ENCODE measurements around the gene GOT1.

The GOT1 gene

DNA sequence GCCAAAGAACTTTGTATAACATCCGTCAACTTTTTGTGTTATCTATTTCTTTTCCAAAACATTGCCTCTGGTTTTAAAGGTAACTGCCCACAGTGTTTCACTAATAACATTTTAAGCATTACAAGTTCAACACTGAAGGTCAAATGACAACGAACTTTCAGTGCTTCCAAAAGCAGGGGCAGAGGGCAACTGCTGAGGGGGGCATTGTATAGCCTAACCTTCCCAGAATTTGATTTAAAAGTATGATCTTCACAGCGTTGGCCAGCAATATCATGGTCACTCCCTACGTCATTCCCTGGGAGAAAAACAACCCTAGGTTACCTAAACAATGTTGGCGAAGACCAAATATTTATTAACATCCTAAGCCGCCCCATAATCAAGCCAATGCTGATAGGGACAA lies 2.5 kb upstream of the GOT1 start:
- no peak for DNase-seq

DNA sequence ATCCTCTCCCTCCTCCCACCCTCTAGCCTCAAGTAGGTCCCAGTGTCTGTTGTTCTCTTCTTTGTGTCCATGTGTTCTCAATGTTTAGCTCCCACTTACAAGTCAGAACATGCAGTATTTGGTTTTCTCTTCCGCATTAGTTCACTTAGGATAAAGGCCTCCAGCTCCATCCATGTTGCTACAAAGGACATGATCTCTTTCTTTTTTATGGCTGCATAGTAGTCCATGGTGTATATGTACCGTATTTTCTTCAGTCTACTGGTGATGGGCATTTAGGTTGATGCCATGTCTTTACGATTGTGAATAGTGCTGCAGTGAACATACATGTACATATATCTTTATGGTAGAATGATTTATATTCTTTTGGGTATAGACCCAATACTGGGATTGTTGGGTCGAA lies 1.6 kb upstream of the GOT1 start:
- DNase-seq = no peak

DNA sequence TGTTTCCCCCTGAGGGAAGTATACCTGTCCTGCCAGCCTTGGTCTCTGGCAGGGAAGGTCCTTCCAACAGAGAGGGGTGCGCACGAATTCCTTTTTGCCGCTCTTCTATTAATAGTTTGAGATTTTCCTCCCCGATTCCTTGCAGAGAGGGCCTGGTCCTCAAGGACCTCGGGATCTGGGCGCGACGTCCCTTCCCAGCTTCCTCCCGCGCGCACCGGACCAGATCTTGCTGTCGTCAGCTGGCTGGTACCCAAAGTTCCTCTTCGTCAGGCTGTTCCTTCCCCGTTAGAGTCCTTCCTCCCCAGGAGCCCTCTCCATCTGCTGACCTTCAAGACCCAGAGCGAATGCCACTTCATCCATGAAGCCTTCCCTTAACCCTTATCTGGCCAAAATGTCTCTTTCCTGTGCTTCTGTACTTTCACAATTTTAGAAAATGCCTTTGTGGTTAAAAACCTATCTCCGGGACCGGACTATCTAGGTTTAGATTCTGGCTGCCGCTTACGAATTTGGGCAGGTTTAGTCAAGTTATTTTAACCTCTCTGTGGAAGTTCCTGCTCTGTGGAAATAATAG lies 851 bp upstream of the GOT1 start:
- peak; percentile 16 for DNase-seq

GRCh38 chr10:99430116-99430450 lies 341 bp downstream of the GOT1 start:
- DNase-seq = no peak

DNA sequence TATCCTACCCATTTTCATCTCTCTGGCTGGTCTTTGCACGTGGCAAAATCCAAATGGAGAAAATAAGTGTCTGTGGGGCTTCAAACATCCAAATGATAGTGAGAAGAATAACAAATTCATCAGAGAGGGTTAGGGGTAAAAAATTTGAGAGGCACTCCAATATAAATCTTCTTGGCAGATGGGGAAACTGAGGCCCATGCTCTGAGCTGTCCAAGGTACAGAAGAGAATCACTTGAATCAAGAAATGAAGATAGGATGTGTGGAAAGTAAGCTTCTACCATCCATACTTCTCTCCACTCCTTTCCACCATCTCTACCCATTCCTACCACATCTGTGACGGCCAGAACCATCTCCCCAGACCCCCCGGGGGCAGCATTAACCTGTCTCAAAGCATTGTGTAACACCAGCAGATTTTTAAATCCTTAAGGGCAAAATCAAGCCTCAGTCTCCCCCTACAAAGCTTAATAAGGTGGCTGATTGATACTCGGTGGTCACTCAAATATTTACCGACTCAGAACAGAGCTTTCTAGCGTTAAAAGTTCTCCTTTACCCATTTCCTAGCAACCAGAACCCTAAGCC lies 818 bp downstream of the GOT1 start:
- no peak for DNase-seq

- peak; percentile 15 for DNase-seq
Observed at GRCh38 chr10:99427566-99428190, 2.7 kb downstream of the GOT1 start.

GRCh38 chr10:99426689-99427088 lies 3.7 kb downstream of the GOT1 start:
- DNase-seq = no peak

DNA sequence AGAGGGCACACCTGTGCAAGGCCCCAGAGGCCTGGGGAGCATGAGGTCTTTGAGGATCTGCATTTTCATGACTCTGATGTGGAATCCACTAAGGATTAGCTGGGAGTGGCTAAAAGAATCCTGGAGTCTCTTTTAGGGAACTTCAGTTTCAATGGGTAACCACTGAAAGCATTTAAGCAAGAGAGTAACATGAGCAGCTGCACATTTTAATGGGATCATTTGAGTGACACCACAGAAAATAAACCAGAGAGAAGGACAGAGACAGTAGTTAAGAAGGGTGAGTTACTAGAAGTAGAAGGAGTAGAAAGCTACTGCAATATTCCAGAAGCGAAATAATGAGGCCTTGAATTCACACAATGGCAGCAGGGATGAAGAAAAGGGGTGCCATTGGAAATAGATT lies 5.2 kb downstream of the GOT1 start:
- no peak for DNase-seq

DNA sequence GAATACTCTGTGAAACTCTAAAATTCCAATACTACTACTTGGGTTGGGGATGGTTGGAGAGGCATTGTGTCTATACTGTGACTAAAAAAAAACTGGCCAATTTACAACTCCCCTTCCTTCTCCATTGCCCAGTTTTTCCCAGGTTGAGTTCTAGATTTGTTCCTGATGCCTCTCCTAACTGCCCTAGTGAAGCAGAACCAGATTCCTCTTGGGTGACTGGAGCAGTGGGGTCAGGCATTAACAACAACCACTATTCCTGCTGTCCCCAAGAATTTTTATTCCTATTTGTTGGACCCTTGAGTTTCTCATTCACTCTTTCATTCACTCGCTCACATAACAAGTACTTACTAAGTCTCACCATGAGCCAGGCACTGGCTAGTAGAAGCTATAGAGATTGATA lies 5.8 kb downstream of the GOT1 start:
- no peak for DNase-seq

DNA sequence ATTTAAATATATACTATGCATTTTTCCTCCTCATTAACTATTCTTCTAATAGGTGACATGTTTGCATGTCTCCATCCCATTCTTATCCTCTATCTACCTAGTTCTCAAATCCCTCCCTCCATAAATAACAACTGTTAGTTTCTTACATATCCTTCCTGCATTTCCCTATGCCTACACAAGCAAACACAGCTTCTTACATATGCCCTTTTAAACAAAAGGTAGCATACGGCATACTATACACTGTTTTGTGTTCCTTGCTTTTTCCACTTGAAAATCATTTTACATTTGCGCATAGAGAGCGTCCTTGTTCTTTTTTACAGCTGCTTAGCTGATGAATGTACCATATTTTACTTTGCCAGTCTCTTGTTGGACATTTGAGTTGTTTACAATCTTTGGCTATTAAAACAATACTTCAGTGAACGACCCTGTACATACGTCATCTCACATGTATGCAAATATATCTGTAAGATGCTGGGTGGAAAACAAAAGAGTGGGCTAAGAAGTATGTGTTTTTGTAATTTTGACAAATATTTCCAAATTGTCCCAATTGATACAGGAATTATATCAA lies 7.8 kb downstream of the GOT1 start:
- no peak for DNase-seq

DNA sequence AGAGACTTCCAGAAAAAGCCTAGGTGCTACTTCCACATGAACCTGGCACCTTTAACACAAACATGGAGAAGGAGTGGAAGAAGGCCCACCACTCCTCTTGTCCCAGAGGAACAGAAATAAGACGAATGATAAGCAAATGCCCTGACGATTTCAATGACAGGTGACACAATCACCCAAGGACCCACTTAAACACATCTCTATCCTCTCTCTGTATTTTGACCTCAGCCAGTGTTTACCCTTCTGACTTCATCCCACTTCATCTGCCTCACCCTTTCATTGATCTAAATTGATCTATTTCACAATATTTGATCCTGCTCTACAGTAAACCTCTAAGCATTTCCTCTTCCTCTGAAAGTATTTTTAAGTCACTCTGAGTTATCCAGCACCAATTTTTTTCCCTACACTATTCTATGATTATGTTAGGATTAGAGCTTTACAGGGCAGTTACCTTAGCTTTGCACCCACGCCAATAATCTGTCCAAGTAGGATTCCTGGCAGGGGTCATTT lies 9.1 kb downstream of the GOT1 start:
- DNase-seq = no peak

DNA sequence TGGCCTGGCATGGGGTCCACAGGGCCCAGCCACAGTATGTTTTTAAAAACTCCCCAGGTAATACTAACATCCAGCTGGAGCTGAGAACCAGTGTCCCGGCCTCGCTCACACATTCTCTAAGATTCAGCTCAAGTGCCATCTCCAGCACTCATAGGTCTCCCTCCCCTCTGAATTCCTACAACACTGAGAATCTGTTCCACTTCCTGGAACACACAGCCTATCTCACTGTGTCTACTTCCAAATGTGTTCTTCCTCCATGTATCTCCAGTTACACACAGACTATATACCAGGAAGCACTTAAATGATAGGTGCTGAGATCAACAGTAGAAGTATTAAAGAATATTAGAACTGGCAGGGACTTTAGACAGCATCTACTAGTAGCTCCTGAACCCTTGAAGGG lies 10.7 kb downstream of the GOT1 start:
- DNase-seq = no peak

- DNase-seq = no peak
Observed at GRCh38 chr10:99418910-99419624, 11.4 kb downstream of the GOT1 start.

DNA sequence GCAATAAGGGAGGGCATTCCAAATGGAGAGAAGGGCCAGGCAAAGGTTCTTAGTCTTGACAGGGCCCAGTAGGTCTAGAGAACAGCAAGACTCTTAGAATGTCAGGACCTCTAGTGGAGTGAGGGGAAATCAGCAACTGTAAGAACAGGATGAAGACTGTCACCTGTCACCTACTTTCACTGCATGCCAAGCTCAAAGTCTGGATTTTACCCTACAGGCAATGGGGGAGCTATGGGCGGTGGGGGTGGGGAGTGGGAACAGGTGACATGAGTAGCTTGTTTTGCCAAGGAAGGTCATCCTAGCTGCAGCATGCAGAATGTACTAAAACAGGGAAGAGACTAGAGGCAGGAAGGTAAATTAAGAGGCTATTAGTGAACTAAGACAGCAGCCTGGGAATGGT lies 18.3 kb downstream of the GOT1 start:
- DNase-seq = no peak

- DNase-seq = no peak
Observed at GRCh38 chr10:99411546-99411945, 18.9 kb downstream of the GOT1 start.

- no peak for DNase-seq
Observed at GRCh38 chr10:99410876-99411275, 19.5 kb downstream of the GOT1 start.

GRCh38 chr10:99410146-99410545 lies 20.3 kb downstream of the GOT1 start:
- DNase-seq = no peak

DNA sequence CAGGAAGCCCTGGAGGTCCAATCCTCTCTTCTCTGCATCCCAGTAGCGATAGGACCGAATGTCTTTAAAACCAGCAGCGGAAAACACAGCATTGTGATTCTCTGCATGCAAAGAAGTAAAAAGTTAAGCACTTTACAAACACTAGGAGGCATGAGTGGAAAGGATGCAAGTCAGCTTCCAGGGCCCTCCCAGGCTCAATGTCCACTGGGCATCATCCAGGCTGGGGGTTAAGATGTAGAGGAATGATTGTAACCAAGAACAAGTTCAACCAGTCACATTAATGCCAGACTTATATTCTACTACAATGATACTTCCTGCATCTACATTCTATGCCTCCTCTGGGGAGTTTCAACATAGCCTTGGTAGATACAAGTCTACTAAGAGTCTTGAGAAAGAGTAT lies 24.3 kb downstream of the GOT1 start:
- DNase-seq = no peak

DNA sequence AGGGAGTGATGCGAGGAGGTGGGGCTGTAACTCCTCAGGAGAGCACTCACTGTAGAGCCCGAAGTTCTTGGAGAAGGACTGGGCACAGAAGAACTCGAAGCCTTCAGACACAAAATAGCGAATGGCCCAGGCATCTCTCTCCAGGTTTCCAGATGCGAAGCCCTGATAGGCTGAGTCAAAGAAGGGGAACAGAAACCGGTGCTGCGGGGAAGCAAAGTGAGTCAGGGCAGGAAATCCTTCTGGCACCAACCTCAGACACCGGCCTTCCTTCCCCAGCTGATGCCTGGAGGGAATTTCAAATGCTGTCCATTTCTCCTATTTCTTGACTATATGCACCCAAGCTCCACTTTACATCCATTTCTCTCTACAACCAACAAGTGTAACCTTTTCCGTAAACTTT lies 26.8 kb downstream of the GOT1 start:
- DNase-seq = no peak

GRCh38 chr10:99399664-99400063 lies 30.8 kb downstream of the GOT1 start:
- DNase-seq = no peak

DNA sequence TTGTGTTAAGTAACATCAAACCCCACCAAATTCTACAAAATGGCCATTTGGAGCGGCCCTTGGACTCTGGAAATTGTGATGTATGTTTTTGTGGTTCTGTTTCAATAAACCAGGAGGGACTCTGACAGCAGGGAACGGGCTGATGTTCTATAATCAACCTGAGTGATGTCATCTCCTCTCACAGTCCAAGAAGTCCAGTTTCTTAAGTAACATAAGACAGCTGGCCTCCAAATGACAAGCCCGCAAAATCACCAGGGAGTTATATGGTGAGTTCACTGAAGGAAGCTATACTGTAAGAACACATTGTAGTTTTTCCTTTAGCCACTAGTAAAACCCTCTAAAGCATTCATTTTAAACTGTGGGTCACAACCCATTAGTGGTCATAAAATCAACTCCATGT lies 34.0 kb downstream of the GOT1 start:
- DNase-seq = no peak

DNA sequence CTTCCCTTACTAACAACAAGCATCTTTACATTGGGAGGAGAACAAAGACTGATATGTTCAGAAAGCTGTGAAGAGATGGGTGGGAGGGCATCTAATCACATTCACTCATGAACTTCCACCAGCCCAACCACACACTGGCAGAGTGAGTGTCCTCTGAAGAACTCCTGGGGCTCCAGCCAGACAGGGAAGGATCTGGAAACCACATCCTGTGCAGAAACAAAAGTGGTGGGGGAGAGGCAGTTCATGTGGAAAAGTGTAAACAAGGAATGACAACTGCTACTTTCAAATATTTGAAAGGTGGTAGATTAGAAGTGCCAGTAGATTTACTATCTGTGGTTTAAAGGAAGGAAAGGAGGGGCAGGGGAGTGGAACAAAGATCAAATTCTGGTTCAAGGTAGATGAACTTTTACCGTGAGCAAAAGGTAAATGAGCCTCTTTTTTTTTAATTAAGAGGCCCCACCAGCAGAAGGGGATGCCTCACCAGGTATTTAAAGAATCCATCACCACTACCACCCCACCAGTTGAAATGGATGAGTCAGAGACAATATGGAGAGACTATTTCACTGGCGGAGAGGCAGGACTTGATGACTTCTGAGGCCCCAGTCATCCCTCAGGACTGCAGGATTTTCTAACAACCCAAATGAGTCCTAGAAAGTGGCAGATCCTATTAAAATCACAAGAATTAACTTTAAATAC lies 34.5 kb downstream of the GOT1 start:
- no peak for DNase-seq

DNA sequence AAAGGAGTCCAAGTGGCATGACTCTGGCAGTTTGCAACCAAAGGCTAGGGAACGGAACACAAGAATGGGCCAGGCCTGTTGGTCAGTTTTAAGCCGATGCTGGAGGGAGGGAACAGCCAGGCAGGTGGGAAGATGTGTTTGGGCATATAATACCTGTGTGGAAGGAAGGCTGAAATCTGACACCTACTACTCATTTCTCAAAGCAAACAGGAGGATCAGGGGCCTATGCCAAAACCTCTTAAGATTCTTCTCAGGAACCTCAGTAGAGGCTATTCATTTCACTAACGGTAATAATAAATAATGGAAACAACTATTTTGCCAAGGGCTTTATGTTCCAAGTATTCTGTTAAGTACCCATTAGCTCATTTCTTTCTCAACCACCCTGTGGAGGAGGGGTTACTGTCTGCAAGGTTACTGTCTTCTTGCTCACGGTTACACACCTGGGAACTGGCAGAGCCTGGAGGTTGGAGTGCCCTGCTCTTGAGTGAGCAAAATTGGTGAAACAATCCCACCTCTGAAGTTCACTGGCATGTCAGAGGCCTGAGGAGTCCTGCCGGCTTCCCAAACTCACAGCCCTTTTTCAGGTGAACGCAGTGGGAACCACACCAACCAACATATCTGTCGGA lies 35.5 kb downstream of the GOT1 start:
- DNase-seq = no peak

Data from activated CD4-positive, alpha-beta T cell treated with anti-CD3 and anti-CD28 coated beads for 48 hours (primary cell).